ENCODE data around the gene PLPPR3.
A peak's percentile ranks its signal among the peaks of the same experiment; 100 is the strongest.

Gene PLPPR3

DNA sequence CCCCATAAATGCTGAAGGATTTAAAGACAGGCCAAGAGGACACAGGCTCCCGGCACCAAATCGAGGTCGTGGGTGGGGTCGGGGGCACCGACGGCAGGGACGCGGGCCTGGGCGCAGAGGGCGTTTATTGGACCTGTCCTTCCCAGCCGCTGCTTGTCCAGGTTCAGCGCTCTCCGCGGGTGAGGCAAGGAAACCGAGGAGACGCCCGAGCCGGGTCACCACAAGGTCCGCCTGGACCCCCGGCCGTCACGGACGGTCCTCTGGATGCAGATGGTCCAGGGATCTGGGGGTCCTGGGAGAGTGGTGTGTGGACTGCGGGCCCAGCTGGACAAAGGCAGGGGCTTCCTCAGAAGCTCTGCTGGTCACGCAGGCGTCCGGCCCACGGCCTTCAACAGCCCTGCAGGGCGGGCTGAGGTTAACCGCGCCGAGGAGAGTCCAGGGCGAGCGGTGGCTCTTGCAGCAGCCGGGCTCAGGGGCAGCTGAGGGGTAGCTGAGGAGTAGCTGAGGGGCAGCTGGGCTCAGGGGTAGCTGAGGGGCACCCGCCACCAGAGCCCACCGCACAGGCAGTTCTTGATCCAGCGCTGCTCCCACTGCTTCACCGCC, 46.2 kb upstream of the PLPPR3 start:
- TF ChIP-seq CTCF (IDR thresholded peaks at IDR 0.05; ENCODE audit: control extremely low read depth, extremely low read depth, low read depth, missing control alignments), result no peak
- DNase-seq (ENCODE audit: extremely low spot score), result no peak
- POLR2A ChIA-PET, result no interaction called here
- CTCF ChIA-PET, result no interaction called here

DNA sequence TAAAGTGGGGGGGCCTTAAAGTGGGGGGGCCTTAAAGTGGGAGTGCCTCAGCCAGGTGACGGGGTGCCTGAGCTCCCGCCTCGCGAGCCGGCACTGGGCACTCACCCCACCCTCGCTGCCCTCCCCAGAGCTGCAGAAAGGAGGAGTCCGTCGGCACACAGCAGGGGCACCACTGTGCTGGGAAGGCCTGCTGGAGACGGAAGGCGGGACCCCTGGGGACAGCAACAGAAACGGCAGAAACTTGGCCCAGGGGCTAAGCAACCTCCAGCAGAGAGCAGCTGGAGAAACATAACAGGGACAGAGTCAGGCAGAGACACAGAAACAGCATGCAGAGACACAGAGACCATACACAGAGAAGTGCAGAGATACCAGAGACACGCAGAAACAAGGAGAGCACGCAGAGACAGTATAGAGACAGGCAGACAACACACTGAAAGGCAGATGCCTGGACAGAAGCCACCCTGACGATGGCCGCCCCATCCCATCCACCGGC, 45.6 kb upstream of the PLPPR3 start:
- TF ChIP-seq CTCF (IDR thresholded peaks at IDR 0.05; ENCODE audit: control extremely low read depth, extremely low read depth, low read depth, missing control alignments), result no peak
- DNase-seq (ENCODE audit: extremely low spot score), result no peak
- POLR2A ChIA-PET, result no interaction called here
- CTCF ChIA-PET, result no interaction called here

DNA sequence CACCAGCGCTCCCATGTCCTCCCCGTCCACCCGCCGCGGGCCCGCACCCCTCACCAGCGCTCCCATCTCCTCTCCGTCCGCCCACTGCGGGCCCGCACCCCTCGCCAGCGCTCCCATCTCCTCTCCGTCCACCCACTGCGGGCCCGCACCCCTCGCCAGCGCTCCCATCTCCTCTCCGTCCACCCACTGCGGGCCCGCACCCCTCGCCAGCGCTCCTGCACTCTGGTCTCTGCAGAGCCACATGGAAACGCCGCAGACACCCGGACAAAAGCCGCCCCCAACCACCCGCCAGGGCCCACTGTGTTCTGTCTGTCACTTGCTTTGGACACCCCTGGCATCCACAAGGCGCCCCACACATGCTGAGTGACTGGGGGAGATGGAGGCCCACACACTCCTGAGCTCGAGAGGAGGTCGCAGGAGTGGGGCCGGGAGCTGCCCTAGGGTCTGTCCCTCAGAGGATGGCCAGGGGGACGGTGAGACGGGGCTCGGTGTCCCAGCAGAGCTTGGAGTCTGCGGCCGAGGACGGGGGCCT, 45.1 kb upstream of the PLPPR3 start:
- ChIA-PET CTCF (interaction anchor here (2.0 kb wide), 1 partner anchor 57 kb away, joined by 6 read pairs; no protein-coding TSS in a partner anchor), POLR2A (no interaction called here)
- DNase-seq (ENCODE audit: extremely low spot score), result no peak
- TF ChIP-seq CTCF (IDR thresholded peaks at IDR 0.05; ENCODE audit: control extremely low read depth, extremely low read depth, low read depth, missing control alignments), result no peak

DNA sequence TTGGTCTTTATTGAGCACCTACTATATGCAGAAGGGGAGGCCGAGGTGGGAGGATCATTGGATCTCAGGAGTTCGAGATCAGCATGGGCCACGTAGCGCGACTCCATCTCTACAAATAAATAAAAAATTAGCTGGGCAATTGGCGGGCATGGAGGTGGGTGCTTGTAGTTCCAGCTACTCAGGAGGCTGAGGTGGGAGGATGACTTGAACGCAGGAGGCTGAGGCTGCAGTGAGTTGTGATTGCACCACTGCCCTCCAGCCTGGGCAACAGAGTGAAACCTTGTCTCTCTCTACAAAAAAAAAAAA, 41.5 kb upstream of the PLPPR3 start:
- TF ChIP-seq CTCF (IDR thresholded peaks at IDR 0.05; ENCODE audit: control extremely low read depth, extremely low read depth, low read depth, missing control alignments), result no peak
- CTCF ChIA-PET, result interaction anchor here (0.6 to 4.0 kb wide), 32 partner anchors 11 to 204 kb away, joined by 3 to 28 read pairs (median 4); partner anchors contain the start of genes KISS1R, MED16, PRTN3 and RNU6-9
- POLR2A ChIA-PET, result interaction anchor here (1.2 kb wide), 1 partner anchor 9 kb away, joined by 5 read pairs; no protein-coding TSS in a partner anchor
- no peak for DNase-seq (ENCODE audit: extremely low spot score)

DNA sequence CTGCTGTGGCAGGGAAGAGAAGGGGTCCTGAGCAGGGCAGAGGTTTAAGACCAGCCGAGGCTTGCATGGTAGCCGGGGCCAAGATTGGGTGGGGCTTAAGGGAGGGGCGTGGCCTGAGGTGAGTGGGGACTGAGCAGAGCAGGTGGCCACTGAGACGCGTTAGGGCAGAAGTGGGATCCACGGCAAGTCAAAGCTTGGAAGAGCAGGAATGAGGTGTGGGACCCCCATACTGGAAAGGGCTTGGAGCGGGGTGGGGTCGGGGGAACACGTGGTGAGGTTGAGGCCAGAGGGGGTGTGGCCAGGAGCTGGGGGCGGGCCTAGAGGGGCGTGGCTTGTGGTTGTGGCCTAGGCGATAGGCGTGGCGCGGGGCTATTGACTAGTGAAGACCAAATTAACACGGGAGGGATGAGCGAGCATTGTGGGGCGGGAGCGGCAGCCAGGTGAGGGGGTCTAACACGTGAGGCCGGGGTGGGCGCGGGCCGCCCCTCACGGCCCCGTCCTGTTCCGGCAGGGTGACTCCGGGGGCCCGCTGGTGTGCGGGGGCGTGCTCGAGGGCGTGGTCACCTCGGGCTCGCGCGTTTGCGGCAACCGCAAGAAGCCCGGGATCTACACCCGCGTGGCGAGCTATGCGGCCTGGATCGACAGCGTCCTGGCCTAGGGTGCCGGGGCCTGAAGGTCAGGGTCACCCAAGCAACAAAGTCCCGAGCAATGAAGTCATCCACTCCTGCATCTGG, 41.0 kb upstream of the PLPPR3 start:
- CTCF ChIA-PET, result interaction anchor here (0.9 to 4.0 kb wide), 16 partner anchors 11 to 205 kb away, joined by 3 to 28 read pairs (median 9); partner anchors contain the start of genes KISS1R, MED16, RNU6-9 and WDR18
- no peak for TF ChIP-seq CTCF (IDR thresholded peaks at IDR 0.05; ENCODE audit: control extremely low read depth, extremely low read depth, low read depth, missing control alignments)
- peak; percentile 80 for DNase-seq (ENCODE audit: extremely low spot score)
- POLR2A ChIA-PET, result interaction anchor here (1.2 kb wide), 1 partner anchor 9 kb away, joined by 5 read pairs; no protein-coding TSS in a partner anchor

DNA sequence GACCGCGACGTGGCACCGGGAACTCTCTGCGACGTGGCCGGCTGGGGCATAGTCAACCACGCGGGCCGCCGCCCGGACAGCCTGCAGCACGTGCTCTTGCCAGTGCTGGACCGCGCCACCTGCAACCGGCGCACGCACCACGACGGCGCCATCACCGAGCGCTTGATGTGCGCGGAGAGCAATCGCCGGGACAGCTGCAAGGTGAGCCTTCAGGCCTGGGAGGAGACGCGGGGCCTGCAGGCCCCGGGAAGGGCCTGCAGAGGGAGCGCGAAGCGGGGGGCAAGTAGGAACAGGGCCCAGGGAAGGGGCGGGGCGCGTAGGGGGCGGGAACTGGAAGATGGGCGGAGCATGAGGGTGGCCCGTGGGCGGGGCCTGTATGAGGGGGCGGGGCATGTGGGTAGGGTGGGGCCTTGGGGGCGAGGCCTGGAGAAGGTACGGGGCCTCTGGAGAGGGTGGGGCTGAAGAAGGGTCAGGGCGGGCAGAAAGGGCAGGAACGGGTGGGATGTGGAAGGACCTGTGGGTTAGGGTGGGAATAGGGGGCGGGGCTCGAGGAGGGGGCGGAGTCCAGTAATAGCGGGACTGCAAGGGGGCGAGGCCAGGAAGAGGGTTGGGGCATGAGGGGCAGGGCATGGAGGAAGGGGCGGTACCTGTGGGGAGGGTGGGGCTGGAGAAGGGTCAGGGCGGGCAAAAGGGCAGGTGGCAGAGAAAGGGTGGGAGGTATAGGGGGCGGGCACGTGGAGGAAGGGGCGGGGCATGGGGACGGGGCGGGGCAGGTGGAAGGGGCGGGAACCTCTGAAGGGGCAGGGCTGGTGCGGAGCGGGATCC, 40.2 kb upstream of the PLPPR3 start:
- ChIA-PET CTCF (interaction anchor here (1.7 to 4.0 kb wide), 3 partner anchors 12 to 31 kb away, joined by 9 to 23 read pairs (median 12); partner anchors contain the start of genes MED16 and RNU6-9), POLR2A (no interaction called here)
- peak; percentile 88 for DNase-seq (ENCODE audit: extremely low spot score)
- TF ChIP-seq CTCF (IDR thresholded peaks at IDR 0.05; ENCODE audit: control extremely low read depth, extremely low read depth, low read depth, missing control alignments), result no peak
